Measurements from ENCODE around the gene DOHH. TPM values are rescaled to one million over a fixed set of nuclear protein-coding genes. Genes with fewer than 3 reads are reported as not detected.

The DOHH gene
- total and polyA plus RNA-seq, 2 donors (not counting 3 experiments of a cell fraction or from before 2014, with no cell fraction given): 8.7 to 15.2 TPM

- Histone ChIP-seq H3K4me2 (ENCODE audit: insufficient read depth, low read length) (no peak overlapping the region), H4K20me1 (replicated peaks; ENCODE audit: control insufficient read depth, extremely low read depth, insufficient read depth, low read length) (no peaks in the 10 kb centered on the region), H3K9ac (replicated peaks; ENCODE audit: extremely low read depth, insufficient read depth, low read length) (no peak overlapping the region), H3K36me3 (ENCODE audit: control insufficient read depth in 2 of 2, extremely low read depth in 1 of 2, insufficient read depth in 2 of 2, low read length in 2 of 2) (peaks cover 0 to 19% of the 10 kb centered on the region in 2 experiments), H3K4me3 (replicated peaks in 1 of 3; ENCODE audit: insufficient read depth in 1 of 3, low read depth in 1 of 3, low read length in 3 of 3) (no peak overlapping the region), H3K27ac (ENCODE audit: insufficient read depth, low read depth, low read length) (no peak overlapping the region), H3K9me3 (replicated peaks; ENCODE audit: control insufficient read depth, insufficient read depth, low read length) (no peaks in the 10 kb centered on the region), H3K9me1 (replicated peaks; ENCODE audit: control insufficient read depth, extremely low read depth, insufficient read depth, low read length) (no peaks in the 10 kb centered on the region), H3K27me3 (ENCODE audit: control insufficient read depth in 2 of 2, insufficient read depth in 2 of 2, low read length in 2 of 2) (no peaks in the 10 kb centered on the region), H3K4me1 (ENCODE audit: control insufficient read depth, extremely low read depth, insufficient read depth, low read length) (no peaks in the 10 kb centered on the region), H2AFZ (ENCODE audit: low read depth, low read length) (no peak overlapping the region), H3K79me2 (ENCODE audit: control insufficient read depth, insufficient read depth, low read length) (peaks cover 93% of the 10 kb centered on the region)
- ChIA-PET CTCF (interaction anchor here (1.1 kb wide), 1 partner anchor 30 kb away, joined by 3 read pairs; no protein-coding TSS in a partner anchor), POLR2A (no interaction called here)
- DNase-seq (ENCODE audit: low read depth, low spot score) (no peak), FAIRE-seq (no peak)
- no TSS peak for BruUV-seq (replicated peaks)
- intact Hi-C loops (cut with micrococcal nuclease) (no loop called here), dilution Hi-C loops (cut with MboI; ENCODE audit: extremely low pct_ligation_motif_present, low sequenced_read_pairs) (no loop called here)
- no peak for TF ChIP-seq MYC (IDR thresholded peaks at IDR 0.05; ENCODE audit: low read depth, low read length)
- no peak for TF ChIP-seq POLR2A (IDR thresholded peaks at IDR 0.05; ENCODE audit: low read depth, low read length)
- no peak for TF ChIP-seq EZH2 (IDR thresholded peaks at IDR 0.05; ENCODE audit: borderline replicate concordance, low read depth, low read length, severe bottlenecking)
- no peak for TF ChIP-seq FOS (IDR thresholded peaks at IDR 0.05; ENCODE audit: borderline replicate concordance, insufficient read depth, low read length)
- TF ChIP-seq MAX (IDR thresholded peaks at IDR 0.05; ENCODE audit: insufficient read depth, insufficient read length): no peak
- no peak for TF ChIP-seq JUN (IDR thresholded peaks at IDR 0.05; ENCODE audit: borderline replicate concordance, insufficient read depth, insufficient read length, low read depth)
These were observed 14.5 kb upstream of the DOHH start for GRCh38 chr19:3514930-3515329.

GRCh38 chr19:3513229-3514140 is 13.0 kb upstream of the DOHH start:
- Histone ChIP-seq H4K20me1 (replicated peaks; ENCODE audit: control insufficient read depth, extremely low read depth, insufficient read depth, low read length) (no peaks in the 10 kb centered on the region), H3K4me2 (ENCODE audit: insufficient read depth, low read length) (no peak overlapping the region), H3K4me1 (ENCODE audit: control insufficient read depth, extremely low read depth, insufficient read depth, low read length) (no peaks in the 10 kb centered on the region), H3K27ac (ENCODE audit: insufficient read depth, low read depth, low read length) (no peak overlapping the region), H3K79me2 (ENCODE audit: control insufficient read depth, insufficient read depth, low read length) (peaks cover 93% of the 10 kb centered on the region), H2AFZ (ENCODE audit: low read depth, low read length) (no peak overlapping the region), H3K9ac (replicated peaks; ENCODE audit: extremely low read depth, insufficient read depth, low read length) (no peak overlapping the region), H3K9me1 (replicated peaks; ENCODE audit: control insufficient read depth, extremely low read depth, insufficient read depth, low read length) (no peaks in the 10 kb centered on the region), H3K4me3 (replicated peaks in 1 of 3; ENCODE audit: insufficient read depth in 1 of 3, low read depth in 1 of 3, low read length in 3 of 3) (no peak overlapping the region), H3K9me3 (replicated peaks; ENCODE audit: control insufficient read depth, insufficient read depth, low read length) (no peaks in the 10 kb centered on the region), H3K27me3 (ENCODE audit: control insufficient read depth in 2 of 2, insufficient read depth in 2 of 2, low read length in 2 of 2) (no peaks in the 10 kb centered on the region), H3K36me3 (ENCODE audit: control insufficient read depth in 2 of 2, extremely low read depth in 1 of 2, insufficient read depth in 2 of 2, low read length in 2 of 2) (peaks cover 0 to 16% of the 10 kb centered on the region in 2 experiments)
- no TSS peak for BruUV-seq (replicated peaks)
- POLR2A ChIA-PET: no interaction called here
- no peak for DNase-seq (ENCODE audit: low read depth, low spot score)
- intact Hi-C loops (cut with micrococcal nuclease): no loop called here
- dilution Hi-C loops (cut with MboI; ENCODE audit: extremely low pct_ligation_motif_present, low sequenced_read_pairs): no loop called here
- TF ChIP-seq FOS (IDR thresholded peaks at IDR 0.05; ENCODE audit: borderline replicate concordance, insufficient read depth, low read length) (no peak), JUN (IDR thresholded peaks at IDR 0.05; ENCODE audit: borderline replicate concordance, insufficient read depth, insufficient read length, low read depth) (no peak), EZH2 (IDR thresholded peaks at IDR 0.05; ENCODE audit: borderline replicate concordance, low read depth, low read length, severe bottlenecking) (no peak), POLR2A (IDR thresholded peaks at IDR 0.05; ENCODE audit: low read depth, low read length) (no peak)
- TF ChIP-seq, protein P1, sequence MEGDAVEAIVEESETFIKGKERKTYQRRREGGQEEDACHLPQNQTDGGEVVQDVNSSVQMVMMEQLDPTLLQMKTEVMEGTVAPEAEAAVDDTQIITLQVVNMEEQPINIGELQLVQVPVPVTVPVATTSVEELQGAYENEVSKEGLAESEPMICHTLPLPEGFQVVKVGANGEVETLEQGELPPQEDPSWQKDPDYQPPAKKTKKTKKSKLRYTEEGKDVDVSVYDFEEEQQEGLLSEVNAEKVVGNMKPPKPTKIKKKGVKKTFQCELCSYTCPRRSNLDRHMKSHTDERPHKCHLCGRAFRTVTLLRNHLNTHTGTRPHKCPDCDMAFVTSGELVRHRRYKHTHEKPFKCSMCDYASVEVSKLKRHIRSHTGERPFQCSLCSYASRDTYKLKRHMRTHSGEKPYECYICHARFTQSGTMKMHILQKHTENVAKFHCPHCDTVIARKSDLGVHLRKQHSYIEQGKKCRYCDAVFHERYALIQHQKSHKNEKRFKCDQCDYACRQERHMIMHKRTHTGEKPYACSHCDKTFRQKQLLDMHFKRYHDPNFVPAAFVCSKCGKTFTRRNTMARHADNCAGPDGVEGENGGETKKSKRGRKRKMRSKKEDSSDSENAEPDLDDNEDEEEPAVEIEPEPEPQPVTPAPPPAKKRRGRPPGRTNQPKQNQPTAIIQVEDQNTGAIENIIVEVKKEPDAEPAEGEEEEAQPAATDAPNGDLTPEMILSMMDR (IDR thresholded peaks at IDR 0.05; ENCODE audit: extremely low read depth in 1 of 2, insufficient read depth in 1 of 2, low read depth in 1 of 2, low read length in 2 of 2): no peak
- no peak for FAIRE-seq
- CTCF ChIA-PET: no interaction called here

All from endothelial cell of umbilical vein (primary cell).